Measurements from ENCODE around the gene TMUB1.

TMUB1 gene

GRCh38 chr7:151066273-151066974, 16.9 kb downstream of the TMUB1 start:
- no peak for ATAC-seq

DNA sequence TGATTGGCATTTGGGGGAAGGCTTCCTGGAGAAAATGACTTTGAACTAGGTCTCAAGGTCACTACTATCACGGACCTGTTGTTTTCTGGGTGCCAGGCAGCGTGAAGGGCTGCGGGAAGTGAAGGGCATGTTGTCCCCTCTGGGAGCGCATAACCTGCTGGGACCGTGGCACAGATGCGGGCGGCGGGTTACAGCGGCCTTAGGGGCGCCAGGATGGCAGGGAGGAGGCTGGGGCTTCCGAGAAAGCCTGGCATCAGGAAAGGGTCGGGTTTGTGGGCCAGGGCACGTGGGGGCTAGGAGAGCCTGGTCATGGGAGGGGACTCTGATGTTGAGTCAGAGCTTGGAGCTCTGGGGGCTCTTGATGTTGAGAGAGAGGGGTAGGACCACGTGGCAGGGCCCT, 17.8 kb downstream of the TMUB1 start:
- no peak for ATAC-seq

DNA sequence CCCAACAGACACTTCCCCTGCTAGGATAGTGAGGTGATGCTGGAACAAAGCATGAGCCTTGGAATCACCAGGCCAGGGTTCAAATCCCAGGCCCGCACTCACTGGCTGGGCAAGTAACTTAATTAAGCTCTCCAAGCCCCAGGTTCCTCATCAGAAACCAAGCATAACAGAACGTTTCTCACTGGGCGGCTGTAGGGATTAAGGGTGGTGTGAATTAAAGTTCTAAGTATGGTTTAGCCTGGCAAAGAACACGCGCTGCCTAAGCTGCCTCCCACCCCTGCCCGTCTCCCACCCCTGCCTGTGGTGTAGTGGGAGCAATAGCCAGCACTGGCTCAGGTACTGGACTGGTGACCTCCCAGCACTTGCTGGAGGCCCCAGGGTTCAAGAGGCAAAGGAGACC, 18.3 kb downstream of the TMUB1 start:
- ATAC-seq, result no peak

GRCh38 chr7:151064454-151064853, 18.8 kb downstream of the TMUB1 start:
- no peak for ATAC-seq

GRCh38 chr7:151063212-151063561, 20.1 kb downstream of the TMUB1 start:
- ATAC-seq, result no peak

GRCh38 chr7:151062399-151063211, 20.7 kb downstream of the TMUB1 start:
- ATAC-seq, result no peak

- ATAC-seq, result no peak
Observed at GRCh38 chr7:151062111-151062398, 21.2 kb downstream of the TMUB1 start.

DNA sequence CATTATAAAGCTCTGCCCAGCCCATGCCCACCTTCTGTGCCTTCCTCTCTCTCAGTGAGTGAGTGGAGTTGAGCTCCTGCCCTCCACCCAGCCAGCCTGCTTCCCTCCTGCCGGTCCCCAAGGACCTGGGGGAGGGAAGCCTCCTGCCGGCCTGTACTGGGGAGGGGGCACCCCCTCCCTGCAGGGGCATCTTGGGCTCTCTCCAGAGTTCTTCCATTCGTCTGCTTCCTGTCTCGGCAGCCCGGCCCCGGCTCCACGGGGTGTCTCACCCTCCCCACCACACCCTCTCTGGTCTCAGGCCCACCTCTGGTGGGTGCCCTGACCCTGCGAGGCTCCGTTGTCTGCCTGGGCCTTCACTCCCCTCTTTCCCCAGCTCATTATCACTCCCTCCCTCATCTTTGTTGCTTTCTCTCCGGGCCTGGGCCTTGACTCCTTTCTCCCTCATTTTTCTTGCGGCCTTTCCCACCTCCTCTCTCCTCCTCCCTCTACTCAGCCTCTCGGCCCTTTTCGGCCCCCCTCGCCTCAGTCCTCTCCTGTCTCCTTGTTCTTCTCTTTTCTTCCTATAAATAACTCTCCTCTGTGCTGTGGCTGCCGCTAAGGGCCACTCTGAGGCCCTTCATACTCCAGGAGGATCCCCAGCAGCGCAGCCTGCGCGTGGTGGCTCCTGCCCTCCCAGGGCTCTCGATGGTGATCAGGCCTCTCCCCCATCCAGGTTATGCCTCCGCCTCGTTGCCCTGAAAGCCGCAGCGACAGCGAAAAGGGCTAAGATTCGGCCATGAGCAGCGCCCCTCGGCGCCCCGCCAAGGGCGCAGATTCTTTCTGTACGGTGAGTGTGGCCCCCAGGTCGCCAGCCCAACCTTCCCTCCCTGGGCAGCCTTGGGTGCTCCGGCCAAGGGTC, 21.8 kb downstream of the TMUB1 start:
- no peak for ATAC-seq

GRCh38 chr7:151060416-151061212, 22.7 kb downstream of the TMUB1 start:
- no peak for ATAC-seq

DNA sequence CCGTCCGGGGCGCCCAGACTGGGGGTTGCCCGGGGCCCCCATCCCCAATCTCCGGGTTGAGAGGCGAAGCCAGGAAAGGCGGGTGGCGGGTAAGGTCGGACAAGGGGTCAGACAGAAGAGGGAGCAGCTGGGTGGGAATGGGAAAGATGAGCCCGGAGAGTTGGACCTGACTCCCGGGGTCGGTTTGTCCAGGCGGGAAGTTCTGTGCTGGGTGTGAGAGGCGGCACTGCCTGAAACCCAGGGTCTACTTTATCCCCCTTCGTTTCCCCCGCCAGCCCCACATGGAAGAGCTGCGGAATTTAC, 23.2 kb downstream of the TMUB1 start:
- no peak for ATAC-seq

- peak; percentile 9 to 13 for ATAC-seq
Observed at GRCh38 chr7:151059367-151060112, 23.8 kb downstream of the TMUB1 start, which contains the start of gene SLC4A2. SLC4A2 (plus strand) TSS chr7:151059589; CDS start chr7:151061988, 2,399 bp downstream.

GRCh38 chr7:151058781-151059366, 24.4 kb downstream of the TMUB1 start:
- ATAC-seq, result no peak

- peak; percentile 97 to 98 for ATAC-seq
Observed at GRCh38 chr7:151057989-151058780, 25.1 kb downstream of the TMUB1 start.

DNA sequence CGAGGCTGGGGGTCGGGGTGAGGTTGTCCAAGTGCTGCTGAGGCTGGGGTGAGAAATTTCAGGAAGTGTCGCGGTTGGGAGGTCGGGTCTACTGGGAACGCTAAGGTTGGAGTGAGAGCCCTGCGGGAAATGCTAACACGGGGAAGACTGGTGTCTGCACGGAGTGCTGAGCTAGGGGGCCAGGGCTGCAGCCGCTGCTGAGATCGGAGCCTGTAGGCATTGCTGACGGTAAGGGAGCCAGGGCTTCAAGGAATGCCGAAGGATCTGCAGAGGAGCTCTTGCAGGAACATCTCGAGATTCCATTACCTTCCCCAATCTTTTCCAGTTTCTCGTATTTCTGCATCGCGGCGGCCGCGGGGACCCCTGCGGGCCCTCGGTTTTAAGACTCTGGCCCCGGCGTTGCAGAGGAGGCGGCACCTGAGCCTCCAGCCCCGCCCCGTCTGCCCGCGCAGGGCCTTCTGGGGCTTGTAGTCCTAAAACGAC, 25.7 kb downstream of the TMUB1 start, which contains the start of gene CDK5:
CDK5 (minus strand) TSS at position 392 of the 483 bp plus-strand sequence; CDS start at position 343, 49 bp downstream.
- peak; percentile 0 to 1 for ATAC-seq

GRCh38 chr7:151056666-151057505, 26.4 kb downstream of the TMUB1 start:
- no peak for ATAC-seq

DNA sequence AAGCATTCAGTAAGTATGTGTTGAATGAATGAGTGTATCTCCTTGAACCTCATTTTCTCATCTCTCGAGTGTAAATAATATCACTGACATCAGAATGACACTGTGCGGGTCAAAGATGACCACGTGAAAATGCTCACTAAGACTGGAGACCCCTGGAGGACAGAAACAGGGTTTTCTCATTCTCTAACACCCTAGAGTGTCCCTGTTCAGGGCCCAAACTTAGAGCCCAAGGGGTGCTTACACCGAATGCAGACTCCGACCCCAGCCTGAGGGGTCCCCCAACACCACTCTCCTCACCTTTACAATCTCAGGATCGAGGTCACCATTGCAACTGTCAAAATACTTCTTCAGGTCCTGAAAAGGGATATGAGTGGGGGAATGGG, 27.0 kb downstream of the TMUB1 start:
- no peak for ATAC-seq

- no peak for ATAC-seq
Observed at GRCh38 chr7:151053751-151054150, 29.5 kb downstream of the TMUB1 start.

- no peak for ATAC-seq
Observed at GRCh38 chr7:151053096-151053495, 30.2 kb downstream of the TMUB1 start.

- peak; percentile 72 to 73 for ATAC-seq
Observed at GRCh38 chr7:151051108-151051507, 32.2 kb downstream of the TMUB1 start.
